ENCODE data around the gene TMEM225. TPM values are rescaled to one million over a fixed set of nuclear protein-coding genes. Genes with fewer than 3 reads are reported as not detected.
"Not testable (repeated sequence)": the region's sequence is repeated elsewhere in the genome, so short reads cannot be mapped to it uniquely, and the experiment has no call there.

TMEM225 gene
- not detected in 2 replicates for total RNA-seq (2014; rRNA removed; shearing (Covaris generic))
- not detected in 2 replicates for polyA plus RNA-seq (2015; cell fraction: cytosol; rRNA removed)
- not detected in 2 replicates for polyA plus RNA-seq (2015; cell fraction: nucleus; rRNA removed)

DNA sequence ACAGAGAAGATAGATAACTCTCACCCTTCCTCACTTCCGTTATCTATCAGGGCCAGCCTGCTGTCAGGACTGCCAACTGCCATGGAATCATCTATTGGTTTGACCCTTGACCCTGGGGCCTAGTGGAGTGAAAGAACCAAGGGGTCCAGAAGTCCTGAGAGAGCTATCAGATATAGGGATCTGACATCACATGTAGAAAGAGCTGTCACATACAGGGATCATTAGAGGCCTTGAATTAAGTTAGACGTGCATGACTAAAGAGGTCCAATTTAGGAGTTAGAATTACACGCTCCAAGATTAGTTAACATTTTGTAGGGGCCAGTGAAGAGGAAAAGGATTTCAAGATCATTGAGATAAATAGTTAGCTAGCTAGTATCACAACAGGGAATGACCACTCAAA is at the start of gene TMEM225:
Gene TMEM225 (minus strand): TSS at position 101 of the 400 bp plus-strand sequence. CDS start 245 bp downstream, outside the sequence.
- in situ Hi-C loops (cut with HindIII; ENCODE audit: low pct_unique_long_range_greater_than_20kb, low sequenced_read_pairs) = no loop called here
- no peak for DNase-seq (ENCODE audit: low read depth, low spot score)

DNA sequence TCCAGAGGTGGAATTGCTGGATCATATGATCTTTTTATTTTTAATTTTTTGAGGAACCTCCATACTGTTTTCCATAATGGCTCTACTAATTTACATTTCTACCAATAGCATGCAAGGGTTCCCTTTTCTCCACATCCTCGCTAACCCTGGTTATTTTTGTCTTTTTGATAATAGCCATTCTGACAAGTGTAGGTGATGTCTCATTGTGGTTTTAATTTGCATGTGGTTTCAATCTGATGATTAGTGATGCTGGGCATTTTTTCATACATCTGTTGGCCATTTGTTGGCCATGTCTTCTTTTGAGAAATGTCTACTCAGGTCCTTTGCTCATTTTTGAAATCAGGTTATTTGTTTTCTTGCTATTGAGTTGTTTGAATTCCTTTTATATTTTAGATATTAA is 38.6 kb upstream of the TMEM225 start:
- in situ Hi-C loops (cut with HindIII; ENCODE audit: low pct_unique_long_range_greater_than_20kb, low sequenced_read_pairs) = no loop called here
- DNase-seq (ENCODE audit: low read depth, low spot score) = no peak

DNA sequence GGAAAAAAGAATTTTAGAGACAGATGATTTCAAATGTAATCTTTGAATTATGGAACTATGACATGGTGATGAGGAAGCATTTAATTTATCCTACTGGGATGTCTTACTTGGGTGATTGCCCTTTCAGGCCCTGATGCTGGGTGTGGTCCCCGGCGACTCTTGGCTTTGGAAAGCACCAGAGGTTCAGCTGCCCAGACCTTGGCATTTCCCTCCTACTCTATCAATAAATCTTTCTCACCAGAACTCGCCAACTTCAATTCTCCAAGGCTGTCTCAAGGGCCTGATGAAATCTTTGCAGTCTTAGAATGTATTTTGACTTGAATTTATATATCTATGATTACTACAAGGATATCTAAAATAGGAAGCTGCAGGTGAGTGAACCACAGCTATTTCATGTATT is 35.5 kb upstream of the TMEM225 start:
- no peak for DNase-seq (ENCODE audit: low read depth, low spot score)
- in situ Hi-C loops (cut with HindIII; ENCODE audit: low pct_unique_long_range_greater_than_20kb, low sequenced_read_pairs) = no loop called here

DNA sequence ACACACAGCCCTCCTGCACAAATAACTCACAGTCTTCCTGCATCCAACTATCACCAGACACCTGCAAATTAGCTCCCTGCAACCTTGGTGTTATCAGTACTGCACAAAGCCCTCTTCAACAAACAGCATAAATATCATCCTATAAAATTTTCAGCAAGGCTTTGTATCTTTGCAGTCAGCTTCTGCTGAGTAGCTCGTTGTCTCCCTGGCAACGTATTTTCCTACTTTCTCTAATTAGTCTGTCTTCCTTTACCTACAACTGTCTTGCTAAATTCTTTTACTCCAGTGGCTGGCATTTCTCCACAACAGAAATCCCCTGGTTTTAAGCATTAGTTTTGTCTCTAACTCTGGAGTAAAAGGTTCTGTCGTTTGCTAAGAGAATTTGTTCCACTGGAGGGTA is 20.4 kb upstream of the TMEM225 start:
- in situ Hi-C loops (cut with HindIII; ENCODE audit: low pct_unique_long_range_greater_than_20kb, low sequenced_read_pairs) = no loop called here

DNA sequence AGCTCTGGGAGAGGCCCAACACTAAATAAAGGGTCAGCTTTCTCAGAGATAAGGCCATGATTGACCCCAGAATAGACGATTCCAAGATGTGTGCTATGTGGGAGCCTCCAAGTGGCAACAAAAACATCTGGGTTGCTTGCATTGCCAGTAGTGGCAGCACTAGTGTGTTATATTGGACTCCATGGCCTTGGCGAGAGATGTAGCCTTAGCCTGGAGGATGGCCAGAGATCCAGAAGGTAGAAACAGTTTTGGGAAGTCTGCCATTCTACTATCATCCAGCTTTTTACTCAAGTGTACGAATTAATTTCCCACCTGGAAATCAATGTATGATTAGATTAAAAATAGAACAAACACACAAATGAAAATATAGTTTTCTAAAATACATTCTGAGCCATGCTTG is 19.5 kb upstream of the TMEM225 start:
- no peak for DNase-seq (ENCODE audit: low read depth, low spot score)
- in situ Hi-C loops (cut with HindIII; ENCODE audit: low pct_unique_long_range_greater_than_20kb, low sequenced_read_pairs) = no loop called here

More for the DNA sequence above, 20.4 kb upstream of the TMEM225 start:
- no peak for DNase-seq (ENCODE audit: low read depth, low spot score)

- DNase-seq (ENCODE audit: low read depth, low spot score) = no peak
- in situ Hi-C loops (cut with HindIII; ENCODE audit: low pct_unique_long_range_greater_than_20kb, low sequenced_read_pairs) = no loop called here
Observed at GRCh38 chr11:123903932-123904331, 18.5 kb upstream of the TMEM225 start.

DNA sequence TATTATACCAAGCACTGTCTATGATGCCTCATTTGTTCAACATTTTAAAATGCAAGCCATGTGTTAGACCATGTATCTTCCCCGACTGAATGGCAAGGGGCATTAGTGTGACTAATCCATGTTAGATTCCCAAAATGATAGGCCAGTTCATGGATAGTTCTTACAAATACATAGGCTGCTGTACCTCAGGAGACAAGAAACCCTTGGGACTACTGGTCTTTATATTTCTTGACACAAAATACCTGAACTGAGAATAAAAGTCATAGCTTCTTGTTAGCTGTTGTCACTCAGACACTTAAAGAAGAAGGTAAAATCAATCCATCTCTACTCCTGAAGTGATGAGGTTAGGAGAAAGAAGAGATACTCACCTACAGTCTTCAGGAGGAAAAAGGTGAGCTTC is 16.4 kb upstream of the TMEM225 start, which contains the start of gene OR8D4:
Gene OR8D4 (plus strand): TSS at position 301 of the 400 bp plus-strand sequence. CDS start 4,265 bp downstream, outside the sequence.
- DNase-seq (ENCODE audit: low read depth, low spot score) = no peak
- in situ Hi-C loops (cut with HindIII; ENCODE audit: low pct_unique_long_range_greater_than_20kb, low sequenced_read_pairs) = no loop called here

- DNase-seq (ENCODE audit: low read depth, low spot score) = no peak
- in situ Hi-C loops (cut with HindIII; ENCODE audit: low pct_unique_long_range_greater_than_20kb, low sequenced_read_pairs) = no loop called here
Observed at GRCh38 chr11:123899792-123900191, 14.3 kb upstream of the TMEM225 start.

DNA sequence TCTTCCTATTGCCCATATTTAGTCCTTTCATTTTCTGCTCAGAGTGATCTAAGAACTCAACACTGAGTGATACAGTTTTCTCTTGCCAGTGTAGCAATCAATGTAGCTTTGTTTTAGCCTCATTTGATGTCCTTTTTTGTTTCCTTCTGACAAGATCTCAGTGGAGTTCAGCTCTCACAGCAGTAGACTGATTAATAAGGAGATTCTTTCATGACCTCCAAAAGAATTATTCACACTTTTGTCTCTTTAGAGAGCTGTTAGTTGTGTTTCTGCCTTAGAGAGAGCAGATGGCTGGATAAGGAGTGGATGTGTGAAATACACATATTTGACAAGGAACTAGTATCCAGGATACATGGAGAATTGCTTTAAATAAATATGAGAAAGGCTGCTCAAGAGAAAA is 6.6 kb upstream of the TMEM225 start:
- DNase-seq (ENCODE audit: low read depth, low spot score) = no peak
- in situ Hi-C loops (cut with HindIII; ENCODE audit: low pct_unique_long_range_greater_than_20kb, low sequenced_read_pairs) = no loop called here

DNA sequence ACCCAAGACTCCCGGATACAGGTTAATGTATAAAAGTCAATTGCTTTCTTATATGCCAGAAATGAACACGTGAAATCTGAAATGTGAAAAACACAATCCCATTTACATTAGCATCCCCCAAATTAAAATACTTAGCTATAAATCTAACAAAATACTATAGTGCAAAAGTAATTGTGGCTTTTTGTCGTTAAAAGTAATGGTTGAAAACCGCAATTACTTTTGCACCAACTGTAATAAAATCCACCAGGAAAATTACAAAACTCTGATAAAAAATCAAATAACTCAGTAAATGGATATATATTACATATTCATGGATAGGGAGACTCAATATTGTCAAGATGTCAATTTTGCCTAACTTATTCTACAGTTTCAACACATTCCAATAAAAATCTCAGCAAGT is 4.6 kb downstream of the TMEM225 start:
- in situ Hi-C loops (cut with HindIII; ENCODE audit: low pct_unique_long_range_greater_than_20kb, low sequenced_read_pairs) = no loop called here
- DNase-seq (ENCODE audit: low read depth, low spot score) = no peak

DNA sequence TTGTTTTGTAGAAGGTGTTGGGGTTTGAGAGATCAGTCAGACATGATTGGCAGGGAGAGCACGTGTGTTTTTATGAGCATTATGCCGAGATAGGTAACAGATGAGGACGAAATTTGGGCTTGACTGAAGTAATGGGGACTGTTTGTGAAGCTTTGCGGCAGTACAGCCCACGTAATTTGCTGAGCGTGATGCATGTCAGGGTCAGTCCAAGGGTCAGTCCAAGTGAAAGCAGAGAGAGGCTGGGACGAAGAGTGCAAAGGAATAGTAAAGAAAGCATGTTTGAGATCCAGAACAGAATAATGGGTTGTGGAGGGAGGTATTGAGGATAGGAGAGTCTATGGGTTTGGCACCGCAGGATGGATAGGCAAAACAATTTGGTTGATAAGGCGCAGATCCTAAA is 17.7 kb downstream of the TMEM225 start:
- in situ Hi-C loops (cut with HindIII; ENCODE audit: low pct_unique_long_range_greater_than_20kb, low sequenced_read_pairs); DNase-seq (ENCODE audit: low read depth, low spot score): not testable (repeated sequence)

- in situ Hi-C loops (cut with HindIII; ENCODE audit: low pct_unique_long_range_greater_than_20kb, low sequenced_read_pairs); DNase-seq (ENCODE audit: low read depth, low spot score): not testable (repeated sequence)
Observed at GRCh38 chr11:123865293-123865692, 20.2 kb downstream of the TMEM225 start.

DNA sequence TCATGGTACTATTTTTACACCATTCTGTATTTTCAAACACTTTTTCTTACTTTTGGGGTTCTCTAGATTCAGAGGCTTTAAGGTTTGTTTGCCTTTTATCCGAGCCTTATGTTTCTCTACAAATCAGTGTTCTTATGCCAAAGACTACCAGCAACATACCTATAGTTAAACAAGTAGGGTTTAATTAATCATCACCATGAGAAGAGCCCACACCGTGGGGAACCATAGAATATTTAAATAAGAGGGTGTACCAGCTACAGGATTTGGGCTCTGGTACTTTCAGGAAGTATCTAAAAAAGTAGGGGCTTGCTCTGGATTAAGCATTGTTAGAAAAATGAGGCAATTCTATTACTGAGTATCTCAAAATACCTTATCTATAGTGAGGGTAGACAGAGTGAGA is 25.7 kb downstream of the TMEM225 start:
- no peak for DNase-seq (ENCODE audit: low read depth, low spot score)

DNA sequence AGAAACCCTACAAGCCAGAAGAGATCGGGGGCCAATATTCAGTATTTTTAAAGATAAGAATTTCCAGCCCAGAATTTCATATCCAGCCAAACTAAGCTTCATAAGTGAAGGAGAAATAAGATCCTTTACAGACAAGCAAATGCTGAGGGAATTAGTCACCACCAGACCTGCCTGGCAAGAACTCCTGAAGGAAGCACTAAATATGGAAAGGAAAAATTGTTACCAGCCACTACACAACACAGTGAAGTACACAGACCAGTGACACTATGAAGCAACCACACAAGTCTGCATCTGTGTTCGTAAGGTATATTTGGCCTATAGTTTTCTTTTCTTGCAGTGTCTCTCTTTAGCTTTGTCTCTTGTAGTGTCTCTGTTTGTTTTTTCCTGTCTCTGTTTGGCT is 29.0 kb downstream of the TMEM225 start:
- in situ Hi-C loops (cut with HindIII; ENCODE audit: low pct_unique_long_range_greater_than_20kb, low sequenced_read_pairs) = no loop called here
- DNase-seq (ENCODE audit: low read depth, low spot score) = no peak

More for the DNA sequence above, 25.7 kb downstream of the TMEM225 start:
- in situ Hi-C loops (cut with HindIII; ENCODE audit: low pct_unique_long_range_greater_than_20kb, low sequenced_read_pairs) = no loop called here

- in situ Hi-C loops (cut with HindIII; ENCODE audit: low pct_unique_long_range_greater_than_20kb, low sequenced_read_pairs) = no loop called here
- no peak for DNase-seq (ENCODE audit: low read depth, low spot score)
Observed at GRCh38 chr11:123853038-123853437, 32.4 kb downstream of the TMEM225 start.

GRCh38 chr11:123852321-123852720 is 33.1 kb downstream of the TMEM225 start:
- in situ Hi-C loops (cut with HindIII; ENCODE audit: low pct_unique_long_range_greater_than_20kb, low sequenced_read_pairs) = no loop called here
- DNase-seq (ENCODE audit: low read depth, low spot score) = no peak

- in situ Hi-C loops (cut with HindIII; ENCODE audit: low pct_unique_long_range_greater_than_20kb, low sequenced_read_pairs) = no loop called here
- DNase-seq (ENCODE audit: low read depth, low spot score) = no peak
Observed at GRCh38 chr11:123851110-123851509, 34.4 kb downstream of the TMEM225 start.

DNA sequence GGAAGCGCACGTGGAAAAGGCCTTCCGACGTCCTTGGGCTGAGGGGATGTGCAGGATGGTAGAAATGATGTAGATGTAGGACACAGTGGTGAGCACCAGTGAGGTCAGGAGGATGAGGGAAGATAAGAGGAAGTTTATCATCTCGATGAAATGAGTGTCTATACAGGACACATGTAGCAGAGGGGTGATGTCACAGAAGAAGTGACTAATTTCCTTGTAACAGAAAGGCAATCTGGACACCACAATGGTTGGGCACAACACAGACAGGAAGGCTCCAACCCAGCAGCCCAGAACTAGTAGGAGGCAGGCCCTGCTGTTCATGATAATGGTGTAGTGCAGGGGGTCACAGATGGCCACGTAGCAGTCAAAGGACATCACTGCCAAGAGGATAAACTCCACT is 44.3 kb downstream of the TMEM225 start:
- DNase-seq (ENCODE audit: low read depth, low spot score) = no peak
- in situ Hi-C loops (cut with HindIII; ENCODE audit: low pct_unique_long_range_greater_than_20kb, low sequenced_read_pairs) = no loop called here

- no peak for DNase-seq (ENCODE audit: low read depth, low spot score)
- in situ Hi-C loops (cut with HindIII; ENCODE audit: low pct_unique_long_range_greater_than_20kb, low sequenced_read_pairs) = no loop called here
Observed at GRCh38 chr11:123839131-123839530, 46.3 kb downstream of the TMEM225 start.

- DNase-seq (ENCODE audit: low read depth, low spot score) = no peak
- in situ Hi-C loops (cut with HindIII; ENCODE audit: low pct_unique_long_range_greater_than_20kb, low sequenced_read_pairs) = no loop called here
Observed at GRCh38 chr11:123838659-123839058, 46.8 kb downstream of the TMEM225 start.

Measured in SK-MEL-5 (cell line).